ENCODE results near the gene MME.
"Not testable (repeated sequence)": the region's sequence is repeated elsewhere in the genome, so short reads cannot be mapped to it uniquely, and the experiment has no call there.

DNA sequence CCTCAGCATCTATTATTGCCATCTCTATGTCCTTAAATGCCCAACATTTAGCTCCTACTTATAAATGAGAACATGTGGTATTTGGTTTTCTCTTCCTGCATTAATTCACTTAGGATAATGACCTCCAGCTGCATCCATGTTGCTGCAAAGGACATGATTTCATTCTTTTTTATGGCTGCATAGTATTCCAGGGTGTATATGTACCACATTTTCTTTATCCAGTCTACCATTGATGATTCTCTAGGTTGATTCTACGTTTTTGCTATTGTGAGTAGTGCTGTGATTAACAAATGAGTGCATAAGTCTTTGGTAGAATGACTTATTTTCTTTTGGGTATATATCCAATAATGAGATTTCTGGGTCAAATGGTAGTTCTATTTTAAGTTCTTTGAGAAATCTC is 54.2 kb downstream of the MME start:
- not testable (repeated sequence) for TF ChIP-seq POLR2A (IDR thresholded peaks at IDR 0.05)
- TF ChIP-seq, protein P1, sequence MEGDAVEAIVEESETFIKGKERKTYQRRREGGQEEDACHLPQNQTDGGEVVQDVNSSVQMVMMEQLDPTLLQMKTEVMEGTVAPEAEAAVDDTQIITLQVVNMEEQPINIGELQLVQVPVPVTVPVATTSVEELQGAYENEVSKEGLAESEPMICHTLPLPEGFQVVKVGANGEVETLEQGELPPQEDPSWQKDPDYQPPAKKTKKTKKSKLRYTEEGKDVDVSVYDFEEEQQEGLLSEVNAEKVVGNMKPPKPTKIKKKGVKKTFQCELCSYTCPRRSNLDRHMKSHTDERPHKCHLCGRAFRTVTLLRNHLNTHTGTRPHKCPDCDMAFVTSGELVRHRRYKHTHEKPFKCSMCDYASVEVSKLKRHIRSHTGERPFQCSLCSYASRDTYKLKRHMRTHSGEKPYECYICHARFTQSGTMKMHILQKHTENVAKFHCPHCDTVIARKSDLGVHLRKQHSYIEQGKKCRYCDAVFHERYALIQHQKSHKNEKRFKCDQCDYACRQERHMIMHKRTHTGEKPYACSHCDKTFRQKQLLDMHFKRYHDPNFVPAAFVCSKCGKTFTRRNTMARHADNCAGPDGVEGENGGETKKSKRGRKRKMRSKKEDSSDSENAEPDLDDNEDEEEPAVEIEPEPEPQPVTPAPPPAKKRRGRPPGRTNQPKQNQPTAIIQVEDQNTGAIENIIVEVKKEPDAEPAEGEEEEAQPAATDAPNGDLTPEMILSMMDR (IDR thresholded peaks at IDR 0.05): not testable (repeated sequence)
